ENCODE data around the gene PDGFC. TPM values are rescaled to one million over a fixed set of nuclear protein-coding genes. Genes with fewer than 3 reads are reported as not detected.
A peak's percentile ranks its signal among the peaks of the same experiment; 100 is the strongest.
"Not testable (repeated sequence)": the region's sequence is repeated elsewhere in the genome, so short reads cannot be mapped to it uniquely, and the experiment has no call there.

The PDGFC gene
- total RNA-seq, 1 donor from 2014 or later = 4.4 TPM

DNA sequence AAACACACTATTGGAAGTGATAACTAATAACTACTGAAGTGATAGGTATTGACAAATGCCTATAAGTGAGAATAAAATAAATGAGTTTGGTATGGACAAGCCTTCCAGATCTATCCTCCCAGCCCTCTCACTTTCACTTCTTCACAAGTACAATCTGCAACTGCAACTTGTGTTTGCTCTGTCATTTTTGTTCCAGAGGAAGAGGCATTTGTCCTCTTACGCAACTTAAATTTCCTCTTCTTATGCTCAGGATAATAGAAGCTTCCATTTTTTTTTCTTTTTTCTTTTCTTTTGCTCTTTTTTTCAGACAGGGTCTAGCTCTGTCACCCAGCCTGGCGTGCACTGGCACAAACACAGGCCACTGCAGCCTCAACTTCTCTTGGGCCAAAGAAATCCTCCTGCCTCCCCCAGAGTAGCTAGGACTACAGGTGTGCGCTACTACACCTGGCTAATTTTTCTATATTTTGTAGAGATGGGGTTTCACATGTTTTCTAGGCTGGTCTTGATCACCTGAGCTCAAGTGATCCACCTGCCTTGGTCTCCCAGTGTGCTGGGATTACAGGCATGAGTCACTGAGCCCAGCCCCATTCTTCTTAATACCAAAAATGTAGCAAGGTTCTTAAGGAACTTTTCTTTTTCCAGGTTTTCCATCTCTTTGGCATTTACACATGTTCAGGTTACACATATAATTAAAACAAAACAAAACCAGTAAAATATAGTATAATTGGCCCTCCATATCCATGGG lies 73.1 kb downstream of the PDGFC start:
- ATAC-seq = no peak

DNA sequence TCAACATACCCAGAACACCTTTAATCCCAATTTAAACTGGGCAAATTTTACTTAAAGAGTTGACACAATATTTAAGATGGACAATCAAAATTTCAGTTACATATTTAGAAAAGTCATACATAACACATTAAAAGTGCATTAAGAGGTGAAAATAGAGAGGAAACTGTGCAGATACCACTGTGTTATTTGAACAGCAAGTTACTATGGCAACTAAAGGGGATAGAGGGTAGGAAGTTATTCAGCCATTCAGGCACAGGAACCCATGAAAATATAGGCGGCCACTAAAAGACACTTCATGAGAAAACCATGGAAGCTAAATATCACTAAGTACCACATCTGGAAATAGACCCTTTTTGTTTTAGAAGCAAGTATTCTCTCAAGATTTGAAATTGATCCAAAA lies 75.1 kb downstream of the PDGFC start:
- ATAC-seq = no peak

DNA sequence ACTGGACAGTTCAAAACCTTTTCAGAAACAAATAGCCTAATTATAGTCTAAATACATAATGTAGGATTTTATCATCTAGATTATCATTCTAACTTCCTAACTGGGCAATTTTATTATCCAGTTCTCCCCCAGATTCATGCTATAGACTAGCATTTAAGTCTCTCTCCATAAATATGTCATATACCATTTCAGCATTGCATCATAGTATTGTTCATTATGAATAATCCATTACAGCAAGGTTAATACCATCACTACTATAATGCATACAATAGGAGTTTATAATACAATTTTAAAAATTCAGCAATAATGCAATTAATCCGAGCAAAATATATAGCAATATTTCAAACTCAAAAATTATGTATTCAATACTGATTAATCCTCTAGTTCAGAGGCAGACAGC lies 77.4 kb downstream of the PDGFC start:
- ATAC-seq = no peak

DNA sequence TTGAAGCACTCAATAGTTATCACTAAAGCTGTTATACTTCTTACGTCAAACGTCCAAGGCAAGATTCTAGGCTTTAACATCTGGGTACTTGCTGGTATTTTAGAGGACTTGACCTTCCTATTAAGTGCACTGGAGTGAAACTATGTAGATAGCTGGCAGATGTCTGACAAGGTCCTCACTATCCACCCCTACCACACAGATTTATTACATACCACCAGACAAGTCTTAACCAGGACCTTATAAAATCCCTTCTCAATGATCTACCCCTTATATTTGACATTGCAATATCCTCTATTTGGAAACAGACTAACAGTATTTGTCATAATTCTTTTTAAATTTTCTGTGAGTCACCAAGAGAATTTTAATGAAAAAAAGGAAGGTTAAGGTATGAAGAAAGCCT lies 78.8 kb downstream of the PDGFC start:
- no peak for ATAC-seq

DNA sequence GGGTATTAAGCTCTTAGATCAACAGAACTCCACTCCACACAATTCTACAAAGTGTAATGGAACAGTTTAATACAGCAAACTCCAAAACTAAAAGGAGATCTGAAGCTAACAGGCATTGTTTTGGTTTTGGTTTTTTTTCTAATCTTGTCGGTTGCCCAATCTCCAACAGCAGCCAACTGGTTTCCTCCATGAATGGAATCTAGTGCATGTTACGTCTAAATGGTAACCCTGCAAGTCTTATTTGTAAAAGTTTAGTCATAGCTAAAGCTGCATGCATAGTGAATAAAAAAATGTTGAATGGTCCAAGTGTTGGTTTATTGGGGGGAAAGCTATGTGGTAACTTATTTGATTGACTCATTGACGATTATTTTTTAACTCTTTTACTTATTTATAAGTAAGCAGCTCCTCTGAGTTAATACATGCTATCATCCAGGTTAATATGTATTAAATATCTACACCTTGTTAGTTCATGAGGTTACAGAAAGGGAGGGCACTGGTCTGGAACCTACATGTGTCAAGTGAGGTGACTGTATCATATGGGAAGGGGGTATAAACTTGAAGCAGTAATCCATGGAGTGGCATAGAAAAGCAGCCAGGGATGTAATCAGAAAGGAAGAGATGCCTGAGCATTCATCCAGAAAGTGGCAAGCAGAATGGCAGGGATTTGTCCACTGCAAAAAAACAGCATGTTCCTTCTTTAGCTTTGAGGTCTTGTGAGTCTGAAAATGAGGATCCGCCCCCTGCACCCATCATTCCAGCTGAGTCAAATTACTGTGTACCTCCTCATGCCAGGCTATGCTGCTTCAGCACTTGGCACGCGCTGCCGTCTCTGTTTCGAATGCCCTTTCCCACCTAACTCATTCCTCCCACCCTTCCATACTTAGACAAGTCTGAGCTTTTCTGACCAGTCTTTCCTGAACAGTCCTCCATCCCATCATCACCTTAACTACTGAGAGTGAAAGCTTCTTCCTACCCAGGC lies 81.7 kb downstream of the PDGFC start:
- ATAC-seq = peak; percentile 69

DNA sequence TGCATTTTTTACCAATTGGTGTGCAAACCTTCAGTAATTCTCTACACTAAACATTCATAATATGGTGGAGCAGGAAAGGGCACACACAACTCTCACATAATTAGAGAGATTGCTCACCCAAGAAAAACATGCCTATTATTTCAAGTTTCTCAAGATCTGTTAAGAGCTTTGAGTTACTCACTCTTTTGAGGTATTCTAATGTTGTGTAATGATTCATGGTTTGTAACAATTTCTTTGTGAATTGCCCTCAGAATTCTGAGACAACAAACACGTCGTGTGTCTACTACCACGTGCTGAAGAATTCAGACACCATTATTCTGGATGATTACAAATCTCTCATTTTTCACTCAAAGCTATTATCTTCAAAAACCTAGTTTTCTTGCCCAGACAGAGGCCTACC lies 82.8 kb downstream of the PDGFC start:
- peak; percentile 82 for ATAC-seq

DNA sequence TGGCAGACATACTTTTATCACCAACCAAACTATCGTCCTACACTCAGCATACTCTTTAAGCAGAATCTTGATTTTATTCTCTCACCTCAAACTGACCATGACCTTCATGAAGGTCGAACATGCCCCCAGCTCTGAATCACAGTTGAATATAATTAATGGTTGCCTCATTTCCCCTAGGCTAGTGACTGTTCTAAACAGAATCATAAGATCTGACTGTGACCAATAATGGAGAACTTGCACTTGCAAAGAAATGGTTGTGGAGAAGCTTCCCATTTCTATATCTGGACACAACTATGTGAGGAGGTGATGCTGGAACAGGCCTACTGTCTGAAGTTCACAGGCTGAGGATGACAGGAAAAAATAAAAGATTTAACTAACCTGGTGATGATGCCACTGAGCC lies 85.1 kb downstream of the PDGFC start:
- no peak for ATAC-seq

DNA sequence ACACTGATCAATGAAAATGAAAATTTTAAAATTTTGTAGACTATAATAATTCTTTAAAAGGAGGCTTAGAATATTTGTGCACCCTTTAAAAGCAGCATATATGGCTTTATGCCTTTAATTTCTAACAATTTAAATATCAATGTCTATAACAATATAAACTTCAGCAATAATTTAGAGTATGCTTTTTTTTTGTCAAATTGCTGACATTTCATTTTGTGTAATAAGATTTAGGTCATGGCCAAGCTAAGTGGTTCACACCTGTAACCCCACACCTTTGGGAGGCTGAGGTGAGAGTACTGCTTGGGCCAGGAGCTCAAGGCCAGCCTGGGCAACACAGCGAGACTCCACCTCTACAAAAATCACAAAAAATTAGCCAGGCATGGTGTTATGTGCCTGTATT lies 86.2 kb downstream of the PDGFC start:
- no peak for ATAC-seq

DNA sequence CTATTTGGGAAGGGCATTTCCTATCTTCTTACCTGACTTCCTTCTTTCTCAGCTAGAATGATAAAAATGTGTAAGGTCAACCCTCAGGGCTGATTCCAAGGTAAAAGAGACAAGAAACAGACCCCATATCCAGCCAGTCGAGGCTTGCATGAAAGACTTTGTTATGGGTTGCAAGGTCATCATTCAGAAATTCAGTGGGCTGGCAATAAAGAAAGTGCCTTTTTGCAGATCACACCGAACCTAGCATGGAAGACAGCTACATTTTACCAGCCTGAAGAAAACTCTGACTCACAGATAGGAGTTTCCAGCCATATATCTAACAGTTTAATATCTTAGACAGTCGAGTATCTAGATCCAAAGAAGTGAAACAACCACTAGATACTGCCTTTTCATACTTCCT lies 87.4 kb downstream of the PDGFC start:
- no peak for ATAC-seq

DNA sequence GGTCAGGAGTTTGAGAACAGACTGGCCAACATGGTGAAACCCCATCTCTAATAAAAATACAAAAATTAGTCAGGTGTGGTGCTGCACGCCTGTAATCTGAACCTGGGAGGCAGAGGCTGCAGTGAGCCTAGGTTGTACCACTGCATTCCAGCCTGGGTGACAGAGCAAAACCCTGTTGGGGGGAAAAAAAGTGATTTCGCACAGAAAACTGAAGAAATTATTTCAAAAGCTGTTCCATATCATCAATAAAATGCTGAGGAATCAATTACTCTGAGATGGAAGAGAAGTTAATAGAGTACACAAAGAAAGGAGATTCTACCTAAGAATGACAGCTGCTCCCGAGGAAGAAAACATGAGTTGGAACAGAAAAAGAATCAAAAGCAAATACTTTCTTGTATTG lies 95.9 kb downstream of the PDGFC start:
- no peak for ATAC-seq

DNA sequence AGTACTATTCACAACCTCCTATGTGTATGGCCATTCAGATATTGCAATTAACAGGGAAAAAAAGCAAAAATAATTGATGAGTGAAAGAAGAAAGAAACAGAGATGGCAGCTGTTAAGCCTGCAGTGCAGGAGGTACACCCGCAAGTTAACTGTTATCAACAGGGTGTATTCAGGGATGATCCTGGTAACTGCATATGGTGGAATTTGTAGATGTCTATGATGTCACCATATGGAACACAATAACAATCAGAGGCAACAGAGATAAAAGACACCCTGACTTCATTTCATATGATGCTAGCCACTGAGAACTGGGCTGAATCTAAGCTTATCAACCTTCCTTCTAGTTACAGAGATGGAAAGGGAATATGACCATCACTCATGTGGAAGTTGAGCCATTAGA lies 96.5 kb downstream of the PDGFC start:
- ATAC-seq = no peak

DNA sequence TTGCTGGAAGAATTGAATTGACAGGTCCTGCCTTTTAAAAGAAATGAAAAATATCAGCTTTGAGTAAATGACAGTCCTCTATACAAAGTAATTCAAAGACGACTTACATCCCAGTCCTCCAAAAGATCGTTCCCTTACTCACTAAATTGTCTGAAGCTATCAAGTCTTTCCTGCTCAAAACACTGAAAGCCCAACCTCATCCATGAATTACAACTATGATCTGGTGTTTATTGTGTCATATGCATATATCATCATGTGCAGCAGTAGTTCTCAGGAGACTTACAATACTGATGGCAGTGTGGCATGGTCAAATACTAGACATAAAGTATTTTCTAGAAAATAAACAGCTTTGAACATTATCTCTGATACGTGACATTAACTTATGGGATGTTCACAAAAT lies 97.8 kb downstream of the PDGFC start:
- ATAC-seq = no peak

DNA sequence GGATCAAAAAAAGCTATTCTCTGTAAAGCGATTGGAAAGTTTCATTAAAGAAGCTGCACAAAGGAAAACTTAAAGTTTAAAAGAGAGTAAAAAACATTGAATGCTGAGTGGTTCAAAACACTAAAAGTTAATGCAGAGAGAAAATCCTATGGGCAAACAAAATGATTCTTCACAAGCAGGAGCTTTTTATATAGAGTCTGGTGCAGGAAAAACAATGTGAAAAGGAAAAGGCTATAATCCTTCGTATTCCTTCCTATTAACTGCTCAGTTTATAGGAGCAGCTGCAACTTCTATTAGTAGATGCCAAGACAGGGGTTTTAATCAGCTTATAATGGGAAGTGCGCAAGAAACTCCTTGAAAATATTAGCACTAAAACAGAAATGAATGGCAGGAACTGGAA lies 100.7 kb downstream of the PDGFC start:
- no peak for ATAC-seq

DNA sequence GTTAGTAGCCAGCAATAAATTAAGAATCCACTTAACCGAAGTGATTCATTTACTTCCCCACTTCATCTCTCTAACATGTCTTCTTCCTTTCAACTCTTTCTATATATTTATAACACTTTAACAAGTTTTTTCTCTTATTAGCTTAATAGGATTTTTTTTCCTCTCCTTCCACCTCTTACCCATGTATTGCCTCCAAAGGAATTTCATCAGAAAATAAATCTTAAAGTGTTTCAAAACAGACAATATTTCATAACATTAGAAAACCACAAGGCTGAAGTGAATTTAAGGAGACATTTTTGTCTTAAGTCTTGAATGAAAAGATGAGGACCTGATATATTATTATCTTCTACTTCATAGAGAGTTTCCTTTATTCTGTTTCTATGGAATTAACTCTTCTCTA lies 101.5 kb downstream of the PDGFC start:
- no peak for ATAC-seq

DNA sequence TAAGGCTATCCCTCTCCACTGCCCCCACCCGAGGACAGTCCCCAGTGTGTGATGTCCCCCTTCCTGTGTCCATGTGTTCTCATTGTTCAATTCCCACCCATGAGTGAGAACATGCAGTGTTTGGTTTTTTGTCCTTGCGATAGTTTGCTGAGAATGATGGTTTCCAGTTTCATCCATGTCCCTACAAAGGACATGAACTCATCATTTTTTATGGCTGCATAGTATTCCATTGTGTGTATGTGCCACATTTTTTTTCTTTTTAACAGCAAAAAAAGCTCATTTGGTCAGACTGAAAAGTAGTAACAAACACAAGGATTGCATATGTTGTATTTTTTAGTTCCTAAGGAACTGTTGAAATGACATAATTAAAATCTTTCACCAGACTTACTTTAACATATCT lies 105.5 kb downstream of the PDGFC start:
- not testable (repeated sequence) for ATAC-seq

DNA sequence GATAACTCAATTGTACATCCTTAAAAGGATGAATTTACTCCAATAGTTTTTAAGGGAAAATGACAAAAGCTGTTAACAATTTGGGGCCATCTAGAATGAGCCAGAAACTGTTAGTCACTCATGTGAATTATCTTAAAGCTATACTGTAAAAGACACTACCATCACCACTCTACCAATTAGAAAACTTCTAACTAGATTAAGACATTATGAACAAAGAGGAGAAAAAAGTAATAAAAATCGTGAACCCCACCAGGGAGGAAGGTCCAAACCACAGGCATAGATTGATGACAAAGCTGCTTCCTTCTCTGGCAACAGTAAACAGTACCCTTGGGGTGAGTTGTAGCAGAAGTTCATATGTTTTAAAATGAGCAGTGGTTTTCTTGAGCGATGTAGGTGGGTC lies 106.1 kb downstream of the PDGFC start:
- no peak for ATAC-seq

DNA sequence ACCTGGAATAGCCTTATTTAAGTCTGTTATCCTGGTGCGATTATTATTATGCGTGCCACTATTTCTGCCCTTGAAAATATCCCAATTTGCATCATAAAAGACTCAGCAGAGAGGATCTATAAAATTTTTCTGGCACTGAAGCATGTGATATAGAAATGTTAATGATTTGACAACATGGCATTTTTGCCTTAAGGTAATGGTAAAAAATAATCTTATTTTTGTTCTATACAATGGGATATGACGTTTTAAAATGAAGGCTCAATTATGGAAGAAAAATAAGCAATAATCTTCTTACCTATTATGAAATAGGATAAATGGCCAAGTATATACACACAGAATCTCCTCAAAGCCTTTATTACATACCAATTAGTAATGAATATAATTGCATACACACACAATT lies 113.5 kb downstream of the PDGFC start:
- no peak for ATAC-seq

DNA sequence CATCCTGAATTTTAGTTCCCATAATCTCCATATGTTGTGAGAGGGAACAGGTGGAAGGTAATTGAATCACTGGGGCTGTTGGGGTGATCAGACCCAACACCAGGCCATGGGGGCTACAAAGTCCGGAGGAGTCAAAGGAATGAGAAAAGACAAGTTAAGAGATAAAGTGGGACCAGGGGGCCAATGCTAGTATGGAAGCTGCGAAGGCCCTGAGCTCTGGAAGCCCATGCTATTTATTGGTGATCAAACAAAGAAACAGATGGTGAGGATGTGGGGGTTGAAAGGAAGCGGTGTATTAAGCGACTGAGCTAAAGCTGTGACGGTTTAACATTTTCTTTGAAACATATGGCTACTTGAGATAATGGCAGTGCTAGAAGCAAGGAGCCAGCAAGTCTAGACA lies 132.8 kb downstream of the PDGFC start:
- ATAC-seq = no peak

DNA sequence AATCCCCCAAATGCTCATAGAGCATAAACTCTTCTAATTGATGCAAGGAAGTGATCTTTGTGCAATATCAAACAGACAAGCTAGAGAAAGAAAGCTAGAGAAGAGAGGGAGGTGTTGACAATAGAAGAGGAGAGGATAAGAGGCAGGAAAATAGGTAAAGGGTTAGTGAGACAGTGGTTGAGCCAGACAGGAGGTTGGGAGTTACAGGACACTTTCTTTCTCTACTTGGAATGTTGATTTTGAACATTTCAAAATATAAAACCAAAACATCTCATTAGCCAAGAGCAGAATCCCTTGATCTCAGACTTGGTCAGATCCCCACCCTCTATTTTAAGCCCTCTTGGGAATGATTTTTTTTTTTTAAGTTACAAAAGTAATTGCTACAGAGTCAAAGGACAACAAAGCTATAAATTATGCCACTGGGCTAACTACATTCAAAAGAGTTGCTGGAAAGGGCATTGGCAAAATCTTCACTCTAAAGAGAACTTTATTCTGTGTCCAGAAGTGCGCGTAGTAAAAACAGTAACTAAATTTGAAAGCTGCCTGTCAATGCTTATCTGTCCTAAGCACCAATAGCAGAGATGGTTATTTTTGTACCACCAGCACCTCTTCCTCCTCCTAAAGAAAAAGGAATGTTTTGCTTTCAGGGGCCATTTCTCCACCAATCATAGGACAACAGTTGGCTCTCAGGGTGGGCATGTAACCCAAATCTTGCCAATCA lies 133.8 kb downstream of the PDGFC start:
- ATAC-seq = no peak

DNA sequence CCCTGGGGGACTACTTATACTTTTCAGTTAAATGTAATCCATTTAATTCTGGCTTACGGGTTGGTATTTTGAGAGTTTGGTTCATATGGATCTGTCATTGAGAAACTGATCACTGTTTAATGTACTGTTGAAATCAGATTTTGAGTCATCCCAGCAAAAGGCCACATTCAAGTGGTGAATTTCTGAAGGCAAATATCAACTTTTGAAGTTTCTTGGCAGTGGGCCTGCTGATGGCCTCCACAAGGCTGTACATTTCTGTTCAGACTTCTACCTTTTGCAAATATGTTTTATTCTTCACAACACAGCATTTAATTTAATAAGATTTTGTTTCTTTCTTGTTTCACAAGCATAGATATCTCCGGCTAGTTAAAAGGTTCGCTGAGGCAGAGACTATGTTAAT lies 138.7 kb downstream of the PDGFC start:
- ATAC-seq = no peak

DNA sequence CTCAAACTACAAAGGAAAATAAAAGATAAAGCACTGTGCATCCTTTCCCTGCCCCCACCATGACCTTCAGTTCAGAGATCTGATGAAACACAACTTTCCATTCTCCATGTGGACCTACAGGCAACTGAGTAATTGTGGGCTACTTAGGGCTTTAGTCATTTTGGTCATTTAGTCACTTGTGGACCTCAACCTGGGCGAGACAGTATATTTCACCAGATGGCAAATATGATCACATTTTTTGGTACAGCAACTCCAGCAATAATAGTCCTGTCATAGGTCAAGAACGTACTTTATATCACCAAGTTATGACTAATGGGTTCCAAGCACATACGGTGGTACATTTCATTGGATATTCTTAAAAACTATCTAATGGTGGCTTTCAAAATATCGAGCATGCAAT lies 141.2 kb downstream of the PDGFC start:
- ATAC-seq = no peak

DNA sequence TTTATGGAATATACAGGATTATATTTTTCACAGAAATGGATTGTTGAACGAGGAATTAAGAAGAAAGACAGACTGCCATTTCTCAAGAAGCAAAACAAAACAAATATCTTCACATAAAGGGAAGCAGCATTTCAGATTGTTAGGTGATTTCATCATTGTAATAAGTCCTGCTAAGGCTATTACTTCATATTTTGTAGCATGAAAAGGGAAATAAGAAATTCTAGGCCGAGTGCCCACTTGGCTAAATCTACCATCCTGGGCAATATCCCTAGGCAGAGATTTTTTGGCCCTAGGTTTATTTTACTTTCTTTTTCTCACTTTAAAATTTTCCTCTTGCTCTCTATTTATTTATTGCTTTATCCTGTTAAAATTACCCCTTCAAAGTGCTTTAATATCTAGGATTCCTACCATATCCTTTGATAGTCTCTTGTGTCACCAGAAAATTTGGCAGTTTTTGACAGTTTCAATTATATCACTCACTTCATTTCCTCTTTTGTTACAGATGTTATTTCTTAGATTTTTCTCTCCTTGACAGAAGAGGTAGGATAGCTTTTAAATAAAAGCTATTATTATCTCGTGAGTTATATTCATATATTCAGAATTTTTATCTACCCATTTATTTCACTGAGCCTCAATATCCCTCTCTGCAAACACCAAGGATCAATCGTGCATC lies 142.3 kb downstream of the PDGFC start:
- ATAC-seq = no peak

DNA sequence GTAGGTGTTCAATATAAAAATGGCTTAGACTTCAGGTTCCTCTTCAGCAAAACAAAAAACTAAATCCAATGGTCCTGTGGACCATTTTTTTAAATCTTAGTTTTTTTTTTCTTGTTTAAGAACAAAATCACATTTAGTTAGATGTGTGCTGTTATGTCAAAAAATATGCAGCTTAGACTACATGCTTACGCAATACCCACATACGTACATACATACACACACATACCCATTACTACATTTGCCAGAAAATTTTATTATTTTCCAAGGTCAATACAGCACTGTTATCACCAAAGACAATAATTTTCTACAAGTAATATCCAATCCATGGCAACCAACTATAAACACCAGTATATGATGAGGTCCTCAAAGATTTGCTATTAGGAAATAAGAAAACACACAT lies 144.1 kb downstream of the PDGFC start:
- no peak for ATAC-seq

Data from esophagus mucosa (tissue), 1 donor.